GM19372 (cell line): ENCODE measurements around the gene OTOG.

Experiments
- ATAC-seq: cut with Tn5 transposase; IDR thresholded peaks from one replicate; pipeline ENCODE4 v1.9.1; 2021; ENCODE audit warnings: mild to moderate bottlenecking, low read depth, moderate library complexity; ENCODE audit not compliant: unreplicated experiment

Gene OTOG

GRCh38 chr11:17687946-17688670, 141.0 kb downstream of the OTOG start:
- no peak for ATAC-seq

- no peak for ATAC-seq
Measured at GRCh38 chr11:17691550-17691949, 144.5 kb downstream of the OTOG start.

GRCh38 chr11:17691976-17692375, 144.9 kb downstream of the OTOG start:
- no peak for ATAC-seq

GRCh38 chr11:17692931-17693330, 145.9 kb downstream of the OTOG start:
- no peak for ATAC-seq

- ATAC-seq: no peak
Measured at GRCh38 chr11:17693531-17693930, 146.5 kb downstream of the OTOG start.

GRCh38 chr11:17694494-17695110, 147.5 kb downstream of the OTOG start:
- no peak for ATAC-seq

GRCh38 chr11:17695454-17696441, 148.7 kb downstream of the OTOG start:
- no peak for ATAC-seq

GRCh38 chr11:17696741-17697140, 149.7 kb downstream of the OTOG start:
- no peak for ATAC-seq
